SU-DHL-6 (cell line): Measurements from ENCODE around the gene STAP1.
A peak's percentile ranks its signal among the peaks of the same experiment; 100 is the strongest.

Source experiments
- H2AFZ ChIP-seq: fragments of 200-600 bp; sonication (generic); 2 replicates; pipeline ENCODE4 v1.6.1; 2014; ENCODE audit warnings: low read depth, mild to moderate bottlenecking, moderate library complexity, mixed read lengths, antibody characterized with exemption, low read length; ENCODE audit not compliant: severe bottlenecking
- H3F3A ChIP-seq: fragments of 200-600 bp; shearing (Covaris generic); 2 replicates; pipeline ENCODE4 v1.6.0; 2016; ENCODE audit warnings: antibody characterized with exemption, mild to moderate bottlenecking; ENCODE audit not compliant: insufficient read depth
- H3K27ac ChIP-seq: fragments of 200-600 bp; sonication (generic); 2 replicates; pipeline ENCODE4 v1.5.1; 2016; ENCODE audit warnings: low read depth, mild to moderate bottlenecking, low read length, moderate library complexity, mixed read lengths
- H3K27me3 ChIP-seq: fragments of 200-600 bp; sonication (generic), shearing (Covaris generic); 2 replicates; pipeline ENCODE4 v1.6.0; 2014; ENCODE audit warnings: mild to moderate bottlenecking, low read length
- H3K36me3 ChIP-seq: fragments of 200-600 bp; sonication (generic); 2 replicates; pipeline ENCODE4 v1.6.1; 2014; ENCODE audit warnings: mild to moderate bottlenecking, low read length, mixed read lengths
- H3K4me2 ChIP-seq: fragments of 300-600, 200-600 bp; shearing (Covaris generic), sonication (generic); 2 replicates; pipeline ENCODE4 v1.6.0; 2014; ENCODE audit warnings: low read length, low read depth, mild to moderate bottlenecking; ENCODE audit not compliant: poor library complexity, severe bottlenecking
- H3K4me3 ChIP-seq: fragments of 200-600 bp; sonication (generic); 2 replicates; pipeline ENCODE4 v1.5.1; 2014; ENCODE audit warnings: antibody characterized with exemption, low read length, mild to moderate bottlenecking, mixed read lengths; ENCODE audit not compliant: insufficient read depth, poor library complexity, severe bottlenecking
- H3K79me2 ChIP-seq: fragments of 200-600 bp; sonication (generic); 2 replicates; pipeline ENCODE4 v1.6.1; 2014; ENCODE audit warnings: mild to moderate bottlenecking, low read length, moderate library complexity; ENCODE audit not compliant: insufficient read depth
- H3K9ac ChIP-seq: fragments of 200-600 bp; sonication (generic); 2 replicates; pipeline ENCODE4 v1.7.0; 2014; ENCODE audit warnings: mild to moderate bottlenecking, low read length
- H3K9me2 ChIP-seq: fragments of 200-600 bp; sonication (generic); replicated peaks from 2 replicates; pipeline ENCODE4 v1.6.1; 2014; ENCODE audit warnings: low read length; ENCODE audit not compliant: insufficient read depth
- H3K9me3 ChIP-seq: fragments of 200-600 bp; sonication (generic); 2 replicates; pipeline ENCODE4 v1.6.1; 2014; ENCODE audit warnings: low read length, mixed read lengths; ENCODE audit not compliant: insufficient read depth
- H4K20me1 ChIP-seq: fragments of 200-600 bp; sonication (generic); 2 replicates; pipeline ENCODE4 v1.6.1; 2014; ENCODE audit warnings: low read depth, mild to moderate bottlenecking, antibody characterized with exemption, low read length, moderate library complexity, mixed read lengths
- EZH2phosphoT487 ChIP-seq: fragments of 200-600 bp; sonication (generic), shearing (Covaris generic); conservative IDR thresholded peaks from 2 replicates; pipeline ENCODE4 v1.6.1; 2018; ENCODE audit warnings: mild to moderate bottlenecking, antibody characterized with exemption, low read length, moderate library complexity, mixed read lengths
- TF ChIP-seq, protein P1 (sequence below): fragments of 200-600 bp; sonication (generic); IDR thresholded peaks from one replicate; pipeline ENCODE4 v1.5.1; 2017; ENCODE audit warnings: antibody characterized with exemption, mild to moderate bottlenecking, low read length, moderate library complexity; ENCODE audit not compliant: insufficient read depth, poor library complexity, severe bottlenecking

The STAP1 gene

DNA sequence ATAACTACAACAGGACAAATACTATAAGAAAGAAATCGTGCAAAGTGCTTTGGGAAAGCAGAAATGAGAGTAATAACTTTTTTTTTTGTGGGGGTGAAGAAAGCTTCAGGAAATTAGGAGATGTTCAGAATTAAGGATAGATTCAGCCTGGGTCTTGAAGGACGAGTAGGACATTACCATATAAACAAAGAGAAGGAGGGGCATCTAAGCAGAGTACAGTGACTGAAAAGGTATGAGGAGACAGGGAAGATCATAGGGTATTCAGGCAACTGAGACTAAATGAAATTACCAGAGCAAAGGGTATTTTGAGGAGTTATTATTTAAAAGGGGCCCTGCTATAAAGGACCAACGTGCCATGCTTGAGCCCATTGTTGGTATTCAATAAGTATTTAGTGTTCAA, 3.1 kb upstream of the STAP1 start:
- Histone ChIP-seq H3K36me3 (no peaks in the 10 kb centered on the region), H3F3A (peaks cover 13% of the 10 kb centered on the region), H3K9ac (no peak overlapping the region), H3K27ac (no peak overlapping the region), H3K9me2 (no peaks in the 10 kb centered on the region), H3K4me2 (no peak overlapping the region), H3K27me3 (no peaks in the 10 kb centered on the region), H2AFZ (no peak overlapping the region), H3K9me3 (no peaks in the 10 kb centered on the region), H4K20me1 (no peaks in the 10 kb centered on the region), H3K79me2 (peaks cover 20% of the 10 kb centered on the region), H3K4me3 (no peak overlapping the region)
- TF ChIP-seq, protein P1, sequence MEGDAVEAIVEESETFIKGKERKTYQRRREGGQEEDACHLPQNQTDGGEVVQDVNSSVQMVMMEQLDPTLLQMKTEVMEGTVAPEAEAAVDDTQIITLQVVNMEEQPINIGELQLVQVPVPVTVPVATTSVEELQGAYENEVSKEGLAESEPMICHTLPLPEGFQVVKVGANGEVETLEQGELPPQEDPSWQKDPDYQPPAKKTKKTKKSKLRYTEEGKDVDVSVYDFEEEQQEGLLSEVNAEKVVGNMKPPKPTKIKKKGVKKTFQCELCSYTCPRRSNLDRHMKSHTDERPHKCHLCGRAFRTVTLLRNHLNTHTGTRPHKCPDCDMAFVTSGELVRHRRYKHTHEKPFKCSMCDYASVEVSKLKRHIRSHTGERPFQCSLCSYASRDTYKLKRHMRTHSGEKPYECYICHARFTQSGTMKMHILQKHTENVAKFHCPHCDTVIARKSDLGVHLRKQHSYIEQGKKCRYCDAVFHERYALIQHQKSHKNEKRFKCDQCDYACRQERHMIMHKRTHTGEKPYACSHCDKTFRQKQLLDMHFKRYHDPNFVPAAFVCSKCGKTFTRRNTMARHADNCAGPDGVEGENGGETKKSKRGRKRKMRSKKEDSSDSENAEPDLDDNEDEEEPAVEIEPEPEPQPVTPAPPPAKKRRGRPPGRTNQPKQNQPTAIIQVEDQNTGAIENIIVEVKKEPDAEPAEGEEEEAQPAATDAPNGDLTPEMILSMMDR, result no peak
- TF ChIP-seq EZH2phosphoT487, result no peak

DNA sequence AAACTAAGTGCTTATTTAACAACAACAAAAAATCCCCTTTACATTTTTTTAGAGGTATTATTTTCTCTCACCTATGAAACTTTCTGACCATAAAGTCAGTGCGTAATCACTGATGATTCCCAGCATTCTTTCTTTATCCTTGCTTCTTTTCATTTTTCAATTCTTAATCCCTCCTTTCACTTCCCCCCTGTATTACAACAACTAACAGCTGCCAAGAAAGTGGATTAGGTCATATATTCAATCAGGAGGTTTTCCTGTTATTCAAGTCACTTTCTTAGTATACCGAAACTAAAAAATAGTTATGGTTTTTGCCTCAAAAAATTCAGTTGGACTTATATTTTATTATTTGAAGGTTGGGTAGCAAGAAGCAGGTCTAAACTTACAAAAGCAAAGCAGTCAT, 2.1 kb upstream of the STAP1 start:
- Histone ChIP-seq H3K27ac (no peak overlapping the region), H3K27me3 (no peaks in the 10 kb centered on the region), H3K4me2 (no peak overlapping the region), H3F3A (peaks cover 3% of the 10 kb centered on the region; the same call in 1 of the 2 replicates), H3K9ac (no peak overlapping the region), H4K20me1 (no peaks in the 10 kb centered on the region), H3K4me3 (no peak overlapping the region), H3K9me2 (no peaks in the 10 kb centered on the region), H3K79me2 (peaks cover 30% of the 10 kb centered on the region), H3K36me3 (no peaks in the 10 kb centered on the region), H3K9me3 (no peaks in the 10 kb centered on the region), H2AFZ (no peak overlapping the region)
- no peak for TF ChIP-seq EZH2phosphoT487
- TF ChIP-seq, protein P1, result no peak

DNA sequence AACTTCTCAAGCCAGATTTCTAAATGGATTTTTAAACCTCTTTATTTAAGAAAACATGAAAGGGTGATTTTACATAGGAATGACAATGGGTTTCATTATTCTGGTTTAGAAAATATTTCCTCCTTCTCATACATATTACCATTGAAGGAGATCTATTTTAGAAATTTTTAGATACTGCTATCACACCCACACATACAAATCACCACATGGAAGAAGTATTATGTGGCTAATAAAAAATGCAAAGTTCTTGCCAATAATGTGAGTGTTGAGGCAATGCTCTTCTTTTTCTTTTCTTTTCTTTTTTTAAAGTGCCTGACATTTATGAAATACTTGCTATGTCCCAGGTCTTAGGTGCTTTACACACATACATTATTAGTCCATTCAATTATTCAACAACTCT, 6.8 kb downstream of the STAP1 start:
- TF ChIP-seq EZH2phosphoT487, result no peak
- TF ChIP-seq, protein P1, result no peak
- Histone ChIP-seq H3K4me2 (peak overlapping the region; percentile 10), H3K27me3 (no peaks in the 10 kb centered on the region), H2AFZ (no peak overlapping the region), H3K9me3 (no peaks in the 10 kb centered on the region), H3K9ac (no peak overlapping the region), H3K27ac (peak overlapping the region; percentile 29; the same call in 1 of the 2 replicates), H3K36me3 (peaks cover 2% of the 10 kb centered on the region; the same call in 1 of the 2 replicates), H3K9me2 (no peaks in the 10 kb centered on the region), H4K20me1 (no peaks in the 10 kb centered on the region), H3K79me2 (peaks cover 82% of the 10 kb centered on the region), H3F3A (peaks cover 7% of the 10 kb centered on the region; the same call in 1 of the 2 replicates), H3K4me3 (no peak overlapping the region)
